Heart left ventricle (tissue), 16 donors: Measurements from ENCODE around the gene KIF2C. TPM values are rescaled to one million over a fixed set of nuclear protein-coding genes. Genes with fewer than 3 reads are reported as not detected.
A peak's percentile ranks its signal among the peaks of the same experiment; 100 is the strongest.

Source experiments
- ATAC-seq, 4 donors: fragments of 200-7000 bp; cut with Tn5 transposase; one replicate each; pipeline ENCODE4 v1.9.1; 2020 to 2022; ENCODE audit warnings: moderate library complexity in 4 of 4, mild to moderate bottlenecking in 3 of 4, moderate number of reproducible peaks in 1 of 4
- DNase-seq, 5 donors: peaks; one replicate each; pipeline ENCODE4 v3.0.0-alpha.2; 2020
- H3K27ac ChIP-seq, 12 donors: fragments of 200-600 bp; sonication (generic) in 4 of 12; one replicate each; pipeline versions ENCODE4 v1.5.0 to v1.8.0; 2016 to 2022; ENCODE audit warnings: mild to moderate bottlenecking in 2 of 12
- H3K27me3 ChIP-seq, 9 donors: fragments of 200-600 bp; sonication (generic) in 2 of 9; one replicate each; pipeline versions ENCODE4 v1.5.1 to v1.8.0; 2016 to 2022; ENCODE audit warnings: mild to moderate bottlenecking in 3 of 9
- H3K36me3 ChIP-seq, 9 donors: fragments of 200-600 bp; sonication (generic) in 2 of 9; one replicate each; pipeline versions ENCODE4 v1.5.0 to v1.8.0; 2018 to 2022; ENCODE audit warnings: mild to moderate bottlenecking in 2 of 9
- H3K4me1 ChIP-seq, 12 donors: fragments of 200-600 bp; sonication (generic) in 4 of 12; one replicate each; pipeline versions ENCODE4 v1.5.0 to v1.8.0; 2016 to 2022; ENCODE audit warnings: mild to moderate bottlenecking in 3 of 12
- H3K4me3 ChIP-seq, 12 donors: fragments of 200-600 bp; sonication (generic) in 4 of 12; one replicate each; pipeline versions ENCODE4 v1.5.0 to v1.8.0; 2017 to 2022; ENCODE audit warnings: mild to moderate bottlenecking in 9 of 12, moderate library complexity in 4 of 12
- H3K9me3 ChIP-seq, 12 donors: fragments of 200-600 bp; sonication (generic) in 4 of 12; one replicate each; pipeline versions ENCODE4 v1.5.0 to v1.8.0; 2016 to 2022; ENCODE audit warnings: mild to moderate bottlenecking in 1 of 12
- CTCF ChIP-seq, 12 donors: fragments of 200-600 bp; sonication (generic) in 4 of 12; IDR thresholded peaks; one replicate each; pipeline versions ENCODE4 v1.5.0 to v1.8.0; 2018 to 2022; ENCODE audit warnings: antibody characterized with exemption in 12 of 12, mild to moderate bottlenecking in 5 of 12
- POLR2A ChIP-seq, 2 donors: fragments of 450-650 bp; IDR thresholded peaks; one replicate each; pipeline ENCODE4 v1.6.1; 2017; ENCODE audit warnings: antibody characterized with exemption in 2 of 2, mild to moderate bottlenecking in 2 of 2, moderate library complexity in 2 of 2
- WGBS, 4 donors: extraction: QIAGEN DNeasy Blood & Tissue Kit in 2 of 4; methylation state at CpG; one replicate each; pipeline versions ENCODE4 v1.1.5 to v1.1.7; 2013 to 2018; 5-methylcytosine and 5-hydroxymethylcytosine counted together
- intact Hi-C, 10 donors: fragments of 100-400 bp; cut with DNase I; formaldehyde crosslinking; loops; one replicate each; pipeline versions ENCODE4 v1.11.1 to v1.14.2; 2022
- polyA plus RNA-seq, 2 donors: library from polyadenylated mRNA; stranded (reverse); fragments of 200-250 nt; gene quantifications; one replicate each; pipeline ENCODE4 v1.2.3, GENCODE V29; 2013
- total RNA-seq, 9 donors: library from RNA; depleted of rRNA in 2 of 9; stranded (reverse); fragments of >200 nt in 2 of 9; fragmentation: NEBNext Ultra II Directional in 3 of 9; extraction: Animal tissue kit (Norgen Biotek cat#: 25700) in 3 of 9; gene quantifications; one replicate each; pipeline versions ENCODE4 v1.1.0 to v1.2.4, GENCODE V29; 2016 to 2023
- donor health status: ischemic (EF 13 %, LVEDD 7.1; RV severe dilation, severe dysfunction).
- donor health status: healthy with polysubstance abuse.
- donor health status: DM: no; HTN: yes; CAD: no.
- donor health status: DM: no; HTN: no; CAD: no.
- donor health status: ischemic (EF 25% LVEDD 6.9; RV normal size, moderate dysfunction).
- donor health status: ischemic (EF 25% LVEDD 5.7; RV mildly dilated, moderate dysfunction).
- donor health status: healthy.
- donor health status: DM: yes; HTN: yes; CAD: no.
- donor health status: ischemic (EF 35%, LVEDD 5.7; RV mildly dilated, moderate dysfunction).
- donor health status: nonischemic (EF 11% LVEDD 7.7; RV severe dilation, severe dysfunction).
- donor health status: DM: yes; HTN: yes; CAD: no.
- donor health status: PGD.
- donor health status: ischemic (EF 29% LVEDD 5.4; RV normal size, mild dysfunction).
- donor health status: nonischemic (EF 23%, LVEDD 6.1; RV moderate dilation, normal function).

Gene KIF2C
- total and polyA plus RNA-seq, 11 donors: 0.25 to 7.0 (median 0.97) TPM

- ATAC-seq (peak; percentile 56 to 77 (median 71)), DNase-seq (peak; percentile 64 to 87 (median 68))
- Histone ChIP-seq H3K27ac (peak overlapping the region in 11 of 12 donors; percentile 11 to 68 (median 53)), H3K9me3 (no peaks in the 10 kb centered on the region), H3K36me3 (peaks cover 0 to 8% (median 4%) of the 10 kb centered on the region in 9 donors), H3K4me1 (peaks cover 0 to 33% (median 25%) of the 10 kb centered on the region in 12 donors), H3K4me3 (peak overlapping the region; percentile 2 to 63 (median 52)), H3K27me3 (no peaks in the 10 kb centered on the region)
- no peak for TF ChIP-seq POLR2A (IDR thresholded peaks at IDR 0.05)
- TF ChIP-seq CTCF (IDR thresholded peaks at IDR 0.05): peak; percentile 93 to 99 (median 98)
- 7 to 12% (median 8%) methylated on average over 42 to 49 of the region's 49 CpGs for WGBS, 4 donors
- intact Hi-C loops: loop anchor here in 7 of 10 donors (2.0 to 10.0 kb wide), 10 partner anchors 41 to 519 kb away; partner anchors contain the start of genes HECTD3 (in 3 of the 7), UROD (in 3 of the 7), EIF2B3 (in 2 of the 7) and RNU5D-1 (in 2 of the 7)
These were observed 46.7 kb downstream of the KIF2C start for GRCh38 chr1:44786138-44786840.

- Histone ChIP-seq H3K27me3 (no peaks in the 10 kb centered on the region), H3K9me3 (no peaks in the 10 kb centered on the region), H3K4me1 (peaks cover 0 to 33% (median 25%) of the 10 kb centered on the region in 12 donors), H3K36me3 (peaks cover 0 to 5% (median 0%) of the 10 kb centered on the region in 9 donors), H3K27ac (peak overlapping the region in 9 of 12 donors; percentile 43 to 68 (median 55)), H3K4me3 (peak overlapping the region in 2 of 12 donors; percentile 60 to 63)
- intact Hi-C loops: loop anchor here in 7 of 10 donors (2.0 to 10.0 kb wide), 10 partner anchors 40 to 518 kb away; partner anchors contain the start of genes HECTD3 (in 3 of the 7), UROD (in 3 of the 7), EIF2B3 (in 2 of the 7) and RNU5D-1 (in 2 of the 7)
- TF ChIP-seq POLR2A (IDR thresholded peaks at IDR 0.05): no peak
- no peak for TF ChIP-seq CTCF (IDR thresholded peaks at IDR 0.05)
- ATAC-seq (no peak), DNase-seq (peak in 1 of 5 donors; percentile 25)
- 81 to 92% (median 83%) methylated on average over 9 of the region's 9 CpGs for WGBS, 4 donors
These were observed 47.3 kb downstream of the KIF2C start for GRCh38 chr1:44786841-44787426.

GRCh38 chr1:44787506-44787905 lies 47.9 kb downstream of the KIF2C start:
- no peak overlapping the region for H3K4me3 ChIP-seq
- ATAC-seq: no peak
- DNase-seq: peak in 1 of 5 donors; percentile 23
- H3K4me1 ChIP-seq: peaks cover 0 to 33% (median 25%) of the 10 kb centered on the region in 12 donors
- TF ChIP-seq CTCF (IDR thresholded peaks at IDR 0.05) (no peak), POLR2A (IDR thresholded peaks at IDR 0.05) (no peak)
- H3K36me3 ChIP-seq: no peaks in the 10 kb centered on the region
- no peaks in the 10 kb centered on the region for H3K9me3 ChIP-seq
- WGBS, 4 donors: 93 to 96% (median 93%) methylated on average over 8 to 10 of the region's 10 CpGs
- intact Hi-C loops: loop anchor here in 7 of 10 donors (2.0 to 10.0 kb wide), 10 partner anchors 40 to 517 kb away; partner anchors contain the start of genes HECTD3 (in 3 of the 7), UROD (in 3 of the 7), EIF2B3 (in 2 of the 7) and RNU5D-1 (in 2 of the 7)
- H3K27ac ChIP-seq: no peak overlapping the region
- no peaks in the 10 kb centered on the region for H3K27me3 ChIP-seq
